Measurements from ENCODE around the gene HSF2. TPM values are rescaled to one million over a fixed set of nuclear protein-coding genes. Genes with fewer than 3 reads are reported as not detected.

The HSF2 gene
- total RNA-seq, 4 donors from 2014 or later: 12.4 to 37.2 (median 21.4) TPM

DNA sequence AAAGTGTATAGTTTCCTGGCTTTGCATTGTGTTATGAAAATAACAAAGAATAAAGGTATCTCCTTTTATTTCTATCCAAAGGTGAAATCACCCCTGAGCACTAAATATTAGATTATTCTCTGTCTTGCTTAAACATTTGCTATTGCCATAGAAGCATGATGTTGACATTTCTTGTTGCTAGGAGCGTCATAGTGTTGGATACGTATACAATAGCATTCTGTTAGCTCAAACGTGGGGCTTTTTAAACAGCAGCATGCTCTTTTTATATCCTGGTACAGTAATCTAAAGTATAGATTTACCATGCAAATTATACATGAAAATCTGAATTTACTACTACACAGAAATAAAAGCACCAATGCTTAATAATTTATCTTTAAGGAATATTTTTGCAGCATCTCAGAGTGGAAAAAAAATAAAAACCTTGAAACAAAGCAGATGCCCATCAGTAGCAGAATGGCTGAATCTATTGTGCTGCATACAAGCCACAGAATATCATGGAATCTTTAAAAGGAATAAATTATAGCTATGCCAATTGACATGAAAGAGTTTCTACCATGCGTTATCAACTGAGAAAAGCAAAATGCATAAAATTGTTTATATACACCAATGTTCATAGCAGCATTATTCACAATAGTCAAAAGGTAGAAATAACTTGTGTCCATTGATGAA lies 9.6 kb upstream of the HSF2 start:
- Histone ChIP-seq H3K36me3 (no peaks in the 10 kb centered on the region), H3K27ac (no peak overlapping the region), H3K9me3 (no peaks in the 10 kb centered on the region), H3K27me3 (no peaks in the 10 kb centered on the region), H3K4me1 (no peaks in the 10 kb centered on the region), H3K4me3 (no peak overlapping the region)
- WGBS: 46% methylated on average over 4 of the region's 4 CpGs
- no peak for DNase-seq (ENCODE audit: low spot score in 2 of 2)
- TF ChIP-seq EP300 (IDR thresholded peaks at IDR 0.05): no peak
- TF ChIP-seq POLR2AphosphoS5 (IDR thresholded peaks at IDR 0.05): no peak
- TF ChIP-seq, protein P1, sequence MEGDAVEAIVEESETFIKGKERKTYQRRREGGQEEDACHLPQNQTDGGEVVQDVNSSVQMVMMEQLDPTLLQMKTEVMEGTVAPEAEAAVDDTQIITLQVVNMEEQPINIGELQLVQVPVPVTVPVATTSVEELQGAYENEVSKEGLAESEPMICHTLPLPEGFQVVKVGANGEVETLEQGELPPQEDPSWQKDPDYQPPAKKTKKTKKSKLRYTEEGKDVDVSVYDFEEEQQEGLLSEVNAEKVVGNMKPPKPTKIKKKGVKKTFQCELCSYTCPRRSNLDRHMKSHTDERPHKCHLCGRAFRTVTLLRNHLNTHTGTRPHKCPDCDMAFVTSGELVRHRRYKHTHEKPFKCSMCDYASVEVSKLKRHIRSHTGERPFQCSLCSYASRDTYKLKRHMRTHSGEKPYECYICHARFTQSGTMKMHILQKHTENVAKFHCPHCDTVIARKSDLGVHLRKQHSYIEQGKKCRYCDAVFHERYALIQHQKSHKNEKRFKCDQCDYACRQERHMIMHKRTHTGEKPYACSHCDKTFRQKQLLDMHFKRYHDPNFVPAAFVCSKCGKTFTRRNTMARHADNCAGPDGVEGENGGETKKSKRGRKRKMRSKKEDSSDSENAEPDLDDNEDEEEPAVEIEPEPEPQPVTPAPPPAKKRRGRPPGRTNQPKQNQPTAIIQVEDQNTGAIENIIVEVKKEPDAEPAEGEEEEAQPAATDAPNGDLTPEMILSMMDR (IDR thresholded peaks at IDR 0.05): no peak
- TF ChIP-seq POLR2A (IDR thresholded peaks at IDR 0.05): no peak

DNA sequence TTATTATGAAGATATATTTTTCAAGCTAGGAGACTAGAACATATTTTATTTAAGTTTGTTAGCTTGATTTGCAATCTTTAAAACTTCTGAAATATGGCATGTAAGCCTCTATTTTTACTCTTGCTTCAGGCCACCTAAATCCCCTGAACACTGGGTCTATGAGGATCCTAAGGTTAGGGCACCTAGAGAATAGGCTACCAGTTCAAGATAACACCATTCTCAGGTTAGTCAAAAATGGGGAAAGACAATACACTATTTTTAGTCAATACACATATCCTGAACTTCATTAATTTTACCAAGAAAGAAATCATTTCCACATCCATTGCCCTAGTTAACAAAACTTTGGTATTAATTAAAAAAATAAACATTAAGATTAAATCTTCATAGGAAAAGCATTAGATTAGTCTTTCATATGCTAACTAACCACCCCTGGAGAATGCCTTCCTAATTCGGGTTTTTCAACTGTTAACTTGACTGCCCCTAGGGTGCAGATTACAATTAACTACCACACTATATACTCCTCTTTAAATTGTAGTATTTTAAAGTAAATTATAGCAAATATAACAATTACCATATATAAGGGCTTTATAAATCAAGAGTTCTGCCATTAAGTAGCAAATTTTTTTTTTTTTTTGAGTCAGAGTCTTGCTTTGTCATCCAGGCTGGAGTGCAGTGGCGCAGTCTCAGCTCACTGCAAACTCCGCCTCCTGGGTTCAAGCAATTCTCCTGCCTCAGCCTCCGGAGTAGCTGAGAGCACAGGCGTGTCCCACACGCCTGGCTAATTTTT lies 6.7 kb upstream of the HSF2 start:
- H3K27ac ChIP-seq: no peak overlapping the region
- H3K4me3 ChIP-seq: no peak overlapping the region
- TF ChIP-seq EP300 (IDR thresholded peaks at IDR 0.05) (no peak), POLR2AphosphoS5 (IDR thresholded peaks at IDR 0.05) (no peak), POLR2A (IDR thresholded peaks at IDR 0.05) (no peak)
- TF ChIP-seq, protein P1 (IDR thresholded peaks at IDR 0.05): no peak
- 77% methylated on average over 6 of the region's 6 CpGs for WGBS
- DNase-seq (ENCODE audit: low spot score in 2 of 2): no peak
- H3K4me1 ChIP-seq: no peaks in the 10 kb centered on the region
- H3K27me3 ChIP-seq: no peaks in the 10 kb centered on the region
- no peaks in the 10 kb centered on the region for H3K9me3 ChIP-seq
- H3K36me3 ChIP-seq: no peaks in the 10 kb centered on the region

DNA sequence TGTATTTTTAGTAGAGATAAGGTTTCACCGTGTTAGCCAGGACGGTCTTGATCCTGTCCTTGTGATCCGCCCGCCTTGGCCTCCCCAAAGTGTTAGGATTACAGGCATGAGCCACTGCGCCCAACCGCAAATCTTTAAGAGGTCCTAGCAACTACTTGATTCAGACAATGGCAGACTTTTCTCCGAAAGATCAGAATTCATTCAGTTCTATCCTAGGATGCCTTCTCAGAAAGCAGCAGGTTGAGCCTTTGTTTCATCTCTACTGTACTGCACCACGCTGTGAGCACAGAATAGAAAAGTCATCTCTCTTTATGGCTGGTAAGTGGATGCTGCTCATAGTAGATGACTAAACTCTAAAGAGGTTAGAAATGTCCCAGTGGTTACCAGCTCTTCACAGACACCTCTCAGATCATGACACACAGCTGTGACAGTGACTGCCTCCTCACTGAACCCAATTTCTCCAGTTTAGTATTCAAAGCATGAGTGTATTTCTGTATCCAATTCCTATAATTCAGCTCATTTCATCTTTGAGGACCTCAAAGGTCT lies 6.0 kb upstream of the HSF2 start:
- Histone ChIP-seq H3K27me3 (no peaks in the 10 kb centered on the region), H3K4me1 (peaks cover under 1% of the 10 kb centered on the region), H3K36me3 (no peaks in the 10 kb centered on the region), H3K4me3 (no peak overlapping the region), H3K27ac (no peak overlapping the region), H3K9me3 (no peaks in the 10 kb centered on the region)
- no peak for TF ChIP-seq POLR2A (IDR thresholded peaks at IDR 0.05)
- TF ChIP-seq POLR2AphosphoS5 (IDR thresholded peaks at IDR 0.05): no peak
- TF ChIP-seq, protein P1 (IDR thresholded peaks at IDR 0.05): no peak
- WGBS: 79% methylated on average over 8 of the region's 8 CpGs
- DNase-seq (ENCODE audit: low spot score in 2 of 2): no peak

GRCh38 chr6:122394016-122394415 lies 5.4 kb upstream of the HSF2 start:
- Histone ChIP-seq H3K9me3 (no peaks in the 10 kb centered on the region), H3K4me3 (no peak overlapping the region), H3K27me3 (no peaks in the 10 kb centered on the region), H3K4me1 (peaks cover 6% of the 10 kb centered on the region), H3K27ac (no peak overlapping the region), H3K36me3 (no peaks in the 10 kb centered on the region)
- 78% methylated on average over 5 of the region's 5 CpGs for WGBS
- no peak for DNase-seq (ENCODE audit: low spot score in 2 of 2)
- TF ChIP-seq POLR2AphosphoS5 (IDR thresholded peaks at IDR 0.05) (no peak), EP300 (IDR thresholded peaks at IDR 0.05) (no peak), POLR2A (IDR thresholded peaks at IDR 0.05) (no peak)
- TF ChIP-seq, protein P1 (IDR thresholded peaks at IDR 0.05): no peak

- peak overlapping the region; percentile 100 for H3K4me3 ChIP-seq
- WGBS: 0% methylated on average over 2 of the region's 2 CpGs
Measured at GRCh38 chr6:122399055-122399347, 451 bp upstream of the HSF2 start.

More at GRCh38 chr6:122399055-122399347, 451 bp upstream of the HSF2 start:
- TF ChIP-seq POLR2AphosphoS5 (IDR thresholded peaks at IDR 0.05): peak in 1 of 3 donors; percentile 43
- TF ChIP-seq EP300 (IDR thresholded peaks at IDR 0.05): no peak
- TF ChIP-seq, protein P1 (IDR thresholded peaks at IDR 0.05): no peak
- TF ChIP-seq POLR2A (IDR thresholded peaks at IDR 0.05): peak in 1 of 2 donors; percentile 14
- Histone ChIP-seq H3K36me3 (no peaks in the 10 kb centered on the region), H3K9me3 (no peaks in the 10 kb centered on the region), H3K27ac (peak overlapping the region; percentile 93), H3K4me1 (peaks cover 22% of the 10 kb centered on the region), H3K27me3 (no peaks in the 10 kb centered on the region)
- DNase-seq (ENCODE audit: low spot score in 2 of 2): no peak
